Panc1 (cell line): Measurements from ENCODE around the gene PRPS2. TPM values are rescaled to one million over a fixed set of nuclear protein-coding genes. Genes with fewer than 3 reads are reported as not detected.

ENCODE experiments used
- ATAC-seq: fragments of 200-7000 bp; cut with Tn5 transposase; 2 replicates; pipeline ENCODE4 v1.9.1; 2020; ENCODE audit warnings: mild to moderate bottlenecking, moderate library complexity
- BruUV-seq: library from RNA; stranded (reverse); fragments of 400-500 nt; replicated peaks from 2 replicates; lab custom pipeline; 2021; lab: Mats Ljungman, UMichigan
- CTCF ChIA-PET: fragments of 300-600 bp; sonication (Branson Sonifier 250); formaldehyde crosslinking; loops from one replicate; lab custom pipeline; 2022; ENCODE audit warnings: antibody characterized with exemption; lab: Charles Lee
- POLR2A ChIA-PET: fragments of 300-600 bp; sonication (Branson Sonifier 250); formaldehyde crosslinking; loops from one replicate; lab custom pipeline; 2022; ENCODE audit warnings: antibody characterized with exemption; lab: Charles Lee
- DNase-seq: peaks from one replicate; pipeline ENCODE4 v3.0.0-alpha.2; 2010; ENCODE audit warnings: low read depth, low spot score
- H3K27ac ChIP-seq: 2 replicates; pipeline ENCODE4 v1.5.1; 2011; ENCODE audit warnings: mild to moderate bottlenecking, low read length, inconsistent platforms
- H3K27me3 ChIP-seq: fragments of 200-500 bp; sonication (Bioruptor generic); 2 replicates; pipeline ENCODE4 v1.6.0; 2014; ENCODE audit warnings: low read length, inconsistent platforms; ENCODE audit not compliant: control insufficient read depth, insufficient read depth
- H3K36me3 ChIP-seq: fragments of 200-500 bp; sonication (Bioruptor generic); 2 replicates; pipeline ENCODE4 v1.5.1; 2014; ENCODE audit warnings: inconsistent platforms, mild to moderate bottlenecking, low read length, moderate library complexity; ENCODE audit not compliant: control insufficient read depth, insufficient read depth
- H3K4me1 ChIP-seq: 2 replicates; pipeline ENCODE4 v1.5.1; 2011; ENCODE audit warnings: inconsistent platforms, mild to moderate bottlenecking, low read length, moderate library complexity; ENCODE audit not compliant: control insufficient read depth, insufficient read depth
- H3K4me3 ChIP-seq, 2 experiments: 2 replicates each; pipeline ENCODE4 v1.5.1; 2011 to 2012; ENCODE audit warnings: low read depth in 2 of 2, low read length in 2 of 2, mild to moderate bottlenecking in 2 of 2, inconsistent platforms in 1 of 2, moderate library complexity in 1 of 2
- H3K9me3 ChIP-seq: fragments of 200-500 bp; sonication (Bioruptor generic); 2 replicates; pipeline ENCODE4 v1.5.1; 2014; ENCODE audit warnings: low read depth, mild to moderate bottlenecking, inconsistent platforms, low read length, moderate library complexity; ENCODE audit not compliant: control insufficient read depth, insufficient read depth
- POLR2AphosphoS5 ChIP-seq: IDR thresholded peaks from 2 replicates; pipeline ENCODE4 v1.6.1; 2012; ENCODE audit warnings: mild to moderate bottlenecking, low read depth, low read length, moderate library complexity
- SIN3A ChIP-seq: IDR thresholded peaks from 2 replicates; pipeline ENCODE4 v1.6.1; 2012; ENCODE audit warnings: low read depth, mild to moderate bottlenecking, low read length, moderate library complexity, borderline replicate concordance; ENCODE audit not compliant: insufficient read depth
- TCF7L2 ChIP-seq: IDR thresholded peaks from 2 replicates; pipeline ENCODE4 v1.6.1; 2011; ENCODE audit warnings: mild to moderate bottlenecking, low read depth, low read length, inconsistent platforms
- in situ Hi-C: cut with HindIII; loops from 2 replicates; pipeline ENCODE4 v1.10.0; 2016; ENCODE audit warnings: low sequenced_read_pairs, low pct_unique_long_range_greater_than_20kb
- intact Hi-C: fragments of 100-400 bp; cut with micrococcal nuclease; formaldehyde crosslinking; loops from one replicate; pipeline ENCODE4 v1.10.0; 2022; ENCODE audit not compliant: unreplicated experiment
- total RNA-seq: library from RNA; stranded (reverse); gene quantifications from one replicate; pipeline ENCODE4 v1.2.1, GENCODE V29; 2021; ENCODE audit not compliant: unreplicated experiment
- TF ChIP-seq, protein P1 (sequence below): fragments of 450-650 bp; IDR thresholded peaks from 2 replicates; pipeline ENCODE4 v1.5.1; 2017; ENCODE audit warnings: mild to moderate bottlenecking
- TF ChIP-seq, protein P2 (sequence below), 2 experiments: IDR thresholded peaks; 2 replicates each; pipeline ENCODE4 v1.6.1; 2011 to 2012; ENCODE audit warnings: low read depth in 2 of 2, control low read depth in 1 of 2, low read length in 1 of 2, mild to moderate bottlenecking in 1 of 2, moderate library complexity in 1 of 2; ENCODE audit not compliant: insufficient read depth in 1 of 2

Gene PRPS2
- total RNA-seq, 1 experiment from 2014 or later: 28.4 TPM

DNA sequence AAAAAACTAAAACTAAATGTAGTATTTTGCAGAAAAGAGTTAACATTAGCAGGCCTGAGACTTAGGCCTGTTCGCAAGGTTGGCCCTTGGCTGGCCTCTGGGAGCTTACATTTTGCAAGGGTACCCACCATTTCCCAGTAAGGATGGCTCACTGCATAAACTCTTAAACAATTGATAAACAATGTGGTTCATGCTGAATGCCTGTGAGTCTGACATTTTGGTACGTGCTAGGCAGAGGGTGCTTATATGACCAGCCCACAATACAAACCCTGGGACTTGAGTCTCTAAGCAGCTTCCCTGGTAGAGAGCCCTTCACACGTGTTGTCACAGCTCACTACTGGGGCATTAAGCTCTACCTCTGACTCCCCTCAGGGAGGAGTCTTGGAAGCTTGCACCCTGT is 7.4 kb downstream of the PRPS2 start:
- Histone ChIP-seq H3K4me3 (no peak overlapping the region), H3K36me3 (no peaks in the 10 kb centered on the region), H3K27ac (no peak overlapping the region), H3K9me3 (no peaks in the 10 kb centered on the region), H3K27me3 (no peaks in the 10 kb centered on the region), H3K4me1 (no peaks in the 10 kb centered on the region)
- in situ Hi-C loops: no loop called here
- intact Hi-C loops: no loop called here
- TF ChIP-seq POLR2AphosphoS5: no peak
- ChIA-PET CTCF (no interaction called here), POLR2A (no interaction called here)
- BruUV-seq: no TSS peak
- no peak for ATAC-seq
- no peak for DNase-seq

DNA sequence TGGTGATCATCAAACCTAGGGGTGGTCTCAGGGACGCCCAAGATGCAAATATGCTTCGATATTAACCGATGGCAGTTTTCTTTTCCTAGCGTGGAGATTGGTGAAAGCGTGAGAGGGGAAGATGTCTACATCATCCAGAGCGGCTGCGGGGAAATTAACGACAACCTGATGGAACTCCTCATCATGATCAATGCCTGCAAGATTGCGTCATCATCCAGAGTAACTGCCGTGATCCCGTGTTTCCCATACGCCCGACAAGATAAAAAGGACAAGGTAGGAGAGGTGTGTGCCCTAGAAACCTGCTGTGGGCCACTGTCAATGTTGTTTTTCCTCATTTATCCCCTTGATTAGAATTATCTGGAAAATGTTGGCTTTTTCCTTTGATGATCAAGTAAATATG is 7.9 kb downstream of the PRPS2 start:
- no TSS peak for BruUV-seq
- Histone ChIP-seq H3K4me1 (no peaks in the 10 kb centered on the region), H3K27me3 (no peaks in the 10 kb centered on the region), H3K4me3 (no peak overlapping the region), H3K36me3 (no peaks in the 10 kb centered on the region), H3K9me3 (no peaks in the 10 kb centered on the region), H3K27ac (no peak overlapping the region)
- TF ChIP-seq, protein P1, sequence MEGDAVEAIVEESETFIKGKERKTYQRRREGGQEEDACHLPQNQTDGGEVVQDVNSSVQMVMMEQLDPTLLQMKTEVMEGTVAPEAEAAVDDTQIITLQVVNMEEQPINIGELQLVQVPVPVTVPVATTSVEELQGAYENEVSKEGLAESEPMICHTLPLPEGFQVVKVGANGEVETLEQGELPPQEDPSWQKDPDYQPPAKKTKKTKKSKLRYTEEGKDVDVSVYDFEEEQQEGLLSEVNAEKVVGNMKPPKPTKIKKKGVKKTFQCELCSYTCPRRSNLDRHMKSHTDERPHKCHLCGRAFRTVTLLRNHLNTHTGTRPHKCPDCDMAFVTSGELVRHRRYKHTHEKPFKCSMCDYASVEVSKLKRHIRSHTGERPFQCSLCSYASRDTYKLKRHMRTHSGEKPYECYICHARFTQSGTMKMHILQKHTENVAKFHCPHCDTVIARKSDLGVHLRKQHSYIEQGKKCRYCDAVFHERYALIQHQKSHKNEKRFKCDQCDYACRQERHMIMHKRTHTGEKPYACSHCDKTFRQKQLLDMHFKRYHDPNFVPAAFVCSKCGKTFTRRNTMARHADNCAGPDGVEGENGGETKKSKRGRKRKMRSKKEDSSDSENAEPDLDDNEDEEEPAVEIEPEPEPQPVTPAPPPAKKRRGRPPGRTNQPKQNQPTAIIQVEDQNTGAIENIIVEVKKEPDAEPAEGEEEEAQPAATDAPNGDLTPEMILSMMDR: no peak
- no peak for ATAC-seq
- POLR2A ChIA-PET: no interaction called here
- intact Hi-C loops (no loop called here), in situ Hi-C loops (no loop called here)
- DNase-seq: no peak
- CTCF ChIA-PET: no interaction called here

DNA sequence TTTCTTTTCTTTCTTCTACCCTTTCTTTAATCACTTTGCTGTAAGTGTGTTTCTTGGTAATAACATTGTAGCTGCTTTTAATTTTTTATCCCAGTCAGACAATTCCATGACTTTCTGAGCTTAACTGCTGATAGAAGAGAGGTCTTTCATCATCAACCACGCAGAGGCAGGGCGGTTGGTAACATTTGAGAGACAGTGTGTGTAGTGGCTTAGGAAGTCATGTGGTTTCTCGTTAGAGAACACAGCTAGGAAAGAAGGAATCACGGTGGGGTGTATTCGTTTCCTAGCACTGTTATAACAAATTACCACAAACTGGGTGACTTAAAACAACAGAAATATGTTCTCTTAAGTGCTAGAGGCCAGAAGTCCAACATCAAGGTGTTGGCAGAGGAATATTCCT is 11.5 kb downstream of the PRPS2 start:
- in situ Hi-C loops (no loop called here), intact Hi-C loops (no loop called here)
- Histone ChIP-seq H3K4me1 (no peaks in the 10 kb centered on the region), H3K9me3 (no peaks in the 10 kb centered on the region), H3K36me3 (no peaks in the 10 kb centered on the region), H3K4me3 (no peak overlapping the region), H3K27me3 (no peaks in the 10 kb centered on the region), H3K27ac (no peak overlapping the region)
- no TSS peak for BruUV-seq
- DNase-seq (no peak), ATAC-seq (no peak)
- TF ChIP-seq, protein P1: no peak
- no peak for TF ChIP-seq SIN3A
- TF ChIP-seq POLR2AphosphoS5: no peak
- ChIA-PET POLR2A (no interaction called here), CTCF (no interaction called here)

DNA sequence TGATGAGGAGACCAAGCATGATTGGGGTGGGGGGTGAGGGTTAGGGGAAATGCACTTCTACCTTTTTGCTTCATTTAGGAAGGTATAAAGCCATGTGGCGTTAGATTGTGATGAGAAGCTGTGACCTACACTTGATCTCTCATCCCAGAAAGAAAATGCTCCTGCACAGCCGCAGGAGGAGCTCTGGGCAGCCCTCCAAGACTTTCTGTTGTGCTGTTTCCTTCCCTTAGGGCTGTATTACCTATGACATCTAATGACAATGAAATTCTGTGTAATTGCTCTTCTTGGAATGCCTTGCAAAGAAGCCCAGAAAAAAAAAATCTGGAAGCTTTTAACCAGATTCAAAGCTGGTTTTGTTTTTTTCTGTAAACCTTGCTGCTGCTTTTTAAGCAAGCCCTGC is 13.4 kb downstream of the PRPS2 start:
- H3K4me1 ChIP-seq: no peaks in the 10 kb centered on the region
- no peak for ATAC-seq
- intact Hi-C loops: no loop called here
- H3K9me3 ChIP-seq: no peaks in the 10 kb centered on the region
- TF ChIP-seq TCF7L2 (no peak), SIN3A (no peak), POLR2AphosphoS5 (no peak)
- TF ChIP-seq, protein P2, sequence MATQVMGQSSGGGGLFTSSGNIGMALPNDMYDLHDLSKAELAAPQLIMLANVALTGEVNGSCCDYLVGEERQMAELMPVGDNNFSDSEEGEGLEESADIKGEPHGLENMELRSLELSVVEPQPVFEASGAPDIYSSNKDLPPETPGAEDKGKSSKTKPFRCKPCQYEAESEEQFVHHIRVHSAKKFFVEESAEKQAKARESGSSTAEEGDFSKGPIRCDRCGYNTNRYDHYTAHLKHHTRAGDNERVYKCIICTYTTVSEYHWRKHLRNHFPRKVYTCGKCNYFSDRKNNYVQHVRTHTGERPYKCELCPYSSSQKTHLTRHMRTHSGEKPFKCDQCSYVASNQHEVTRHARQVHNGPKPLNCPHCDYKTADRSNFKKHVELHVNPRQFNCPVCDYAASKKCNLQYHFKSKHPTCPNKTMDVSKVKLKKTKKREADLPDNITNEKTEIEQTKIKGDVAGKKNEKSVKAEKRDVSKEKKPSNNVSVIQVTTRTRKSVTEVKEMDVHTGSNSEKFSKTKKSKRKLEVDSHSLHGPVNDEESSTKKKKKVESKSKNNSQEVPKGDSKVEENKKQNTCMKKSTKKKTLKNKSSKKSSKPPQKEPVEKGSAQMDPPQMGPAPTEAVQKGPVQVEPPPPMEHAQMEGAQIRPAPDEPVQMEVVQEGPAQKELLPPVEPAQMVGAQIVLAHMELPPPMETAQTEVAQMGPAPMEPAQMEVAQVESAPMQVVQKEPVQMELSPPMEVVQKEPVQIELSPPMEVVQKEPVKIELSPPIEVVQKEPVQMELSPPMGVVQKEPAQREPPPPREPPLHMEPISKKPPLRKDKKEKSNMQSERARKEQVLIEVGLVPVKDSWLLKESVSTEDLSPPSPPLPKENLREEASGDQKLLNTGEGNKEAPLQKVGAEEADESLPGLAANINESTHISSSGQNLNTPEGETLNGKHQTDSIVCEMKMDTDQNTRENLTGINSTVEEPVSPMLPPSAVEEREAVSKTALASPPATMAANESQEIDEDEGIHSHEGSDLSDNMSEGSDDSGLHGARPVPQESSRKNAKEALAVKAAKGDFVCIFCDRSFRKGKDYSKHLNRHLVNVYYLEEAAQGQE (IDR thresholded peaks at IDR 0.05; ENCODE audit: insufficient read depth in 1 of 2, low read depth in 2 of 2, low read length in 1 of 2): no peak
- TF ChIP-seq, protein P1: no peak
- DNase-seq: no peak
- CTCF ChIA-PET: no interaction called here
- H3K27ac ChIP-seq: no peak overlapping the region
- H3K27me3 ChIP-seq: no peaks in the 10 kb centered on the region
- H3K36me3 ChIP-seq: no peaks in the 10 kb centered on the region
- no TSS peak for BruUV-seq
- in situ Hi-C loops: no loop called here
- POLR2A ChIA-PET: no interaction called here
- H3K4me3 ChIP-seq: no peak overlapping the region
